ENCODE measurements around the gene TIMM23B.
"Not testable (repeated sequence)": the region's sequence is repeated elsewhere in the genome, so short reads cannot be mapped to it uniquely, and the experiment has no call there.

DNA sequence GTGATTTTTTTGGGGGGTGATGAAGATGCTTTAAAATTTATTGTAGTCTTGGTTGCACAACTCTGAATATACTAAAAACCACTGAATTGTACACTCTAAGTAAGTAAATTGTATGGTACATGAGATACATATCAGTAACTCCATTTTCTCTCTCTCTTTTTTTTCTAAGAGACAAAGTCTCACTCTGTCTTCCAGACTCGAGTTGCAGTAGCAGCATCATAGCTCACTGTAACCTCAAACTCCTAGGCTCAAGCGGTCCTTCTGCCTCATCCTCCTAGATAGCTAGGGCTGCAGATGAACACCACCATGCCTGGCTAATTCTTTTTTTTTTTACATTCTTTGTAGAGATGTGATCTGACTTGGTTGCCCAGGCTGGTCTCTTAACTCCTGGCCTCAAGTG lies 6.9 kb downstream of the TIMM23B start:
- TF ChIP-seq, protein P1, sequence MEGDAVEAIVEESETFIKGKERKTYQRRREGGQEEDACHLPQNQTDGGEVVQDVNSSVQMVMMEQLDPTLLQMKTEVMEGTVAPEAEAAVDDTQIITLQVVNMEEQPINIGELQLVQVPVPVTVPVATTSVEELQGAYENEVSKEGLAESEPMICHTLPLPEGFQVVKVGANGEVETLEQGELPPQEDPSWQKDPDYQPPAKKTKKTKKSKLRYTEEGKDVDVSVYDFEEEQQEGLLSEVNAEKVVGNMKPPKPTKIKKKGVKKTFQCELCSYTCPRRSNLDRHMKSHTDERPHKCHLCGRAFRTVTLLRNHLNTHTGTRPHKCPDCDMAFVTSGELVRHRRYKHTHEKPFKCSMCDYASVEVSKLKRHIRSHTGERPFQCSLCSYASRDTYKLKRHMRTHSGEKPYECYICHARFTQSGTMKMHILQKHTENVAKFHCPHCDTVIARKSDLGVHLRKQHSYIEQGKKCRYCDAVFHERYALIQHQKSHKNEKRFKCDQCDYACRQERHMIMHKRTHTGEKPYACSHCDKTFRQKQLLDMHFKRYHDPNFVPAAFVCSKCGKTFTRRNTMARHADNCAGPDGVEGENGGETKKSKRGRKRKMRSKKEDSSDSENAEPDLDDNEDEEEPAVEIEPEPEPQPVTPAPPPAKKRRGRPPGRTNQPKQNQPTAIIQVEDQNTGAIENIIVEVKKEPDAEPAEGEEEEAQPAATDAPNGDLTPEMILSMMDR (IDR thresholded peaks at IDR 0.05): not testable (repeated sequence)
- not testable (repeated sequence) for TF ChIP-seq POLR2A, EP300 (IDR thresholded peaks at IDR 0.05)
